ENCODE data around the gene PAQR7. TPM values are rescaled to one million over a fixed set of nuclear protein-coding genes. Genes with fewer than 3 reads are reported as not detected.

PAQR7 gene
- total RNA-seq, 1 donor: 9.8 TPM

GRCh38 chr1:25878690-25879089 lies 3.2 kb upstream of the PAQR7 start:
- peaks cover 10% of the 10 kb centered on the region for H3K4me1 ChIP-seq (ENCODE audit: insufficient read depth, low read length)
- no peaks in the 10 kb centered on the region for H3K36me3 ChIP-seq (ENCODE audit: insufficient read depth, low read length)
- H3K4me2 ChIP-seq (ENCODE audit: insufficient read depth, low read length): no peak overlapping the region
- H2AFZ ChIP-seq (ENCODE audit: low read length): no peak overlapping the region
- H3K4me3 ChIP-seq (ENCODE audit: insufficient read depth, low read length): no peak overlapping the region
- no peaks in the 10 kb centered on the region for H3K9me3 ChIP-seq (ENCODE audit: low read depth, low read length)
- no peaks in the 10 kb centered on the region for H4K20me1 ChIP-seq (ENCODE audit: insufficient read depth, low read length)
- H3K79me2 ChIP-seq (ENCODE audit: insufficient read depth, low read length): peaks cover 10% of the 10 kb centered on the region
- H3K27me3 ChIP-seq (ENCODE audit: insufficient read depth, low read length): no peaks in the 10 kb centered on the region
- no peak for DNase-seq (ENCODE audit: insufficient read length, low spot score, missing footprints)
- H3K27ac ChIP-seq (ENCODE audit: low read depth, low read length): no peak overlapping the region
- TF ChIP-seq CTCF (IDR thresholded peaks at IDR 0.05; ENCODE audit: extremely low read depth, low read depth, low read length): no peak

- no peak overlapping the region for H3K4me2 ChIP-seq (ENCODE audit: insufficient read depth, low read length)
- no peak for TF ChIP-seq CTCF (IDR thresholded peaks at IDR 0.05; ENCODE audit: extremely low read depth, low read depth, low read length)
- no peak overlapping the region for H2AFZ ChIP-seq (ENCODE audit: low read length)
- peaks cover 3% of the 10 kb centered on the region for H4K20me1 ChIP-seq (ENCODE audit: insufficient read depth, low read length)
- no peak overlapping the region for H3K4me3 ChIP-seq (ENCODE audit: insufficient read depth, low read length)
- H3K4me1 ChIP-seq (ENCODE audit: insufficient read depth, low read length): peaks cover 17% of the 10 kb centered on the region
- DNase-seq (ENCODE audit: insufficient read length, low spot score, missing footprints): no peak
- H3K9me3 ChIP-seq (ENCODE audit: low read depth, low read length): no peaks in the 10 kb centered on the region
- H3K36me3 ChIP-seq (ENCODE audit: insufficient read depth, low read length): no peaks in the 10 kb centered on the region
- peaks cover 25% of the 10 kb centered on the region for H3K79me2 ChIP-seq (ENCODE audit: insufficient read depth, low read length)
- H3K27ac ChIP-seq (ENCODE audit: low read depth, low read length): no peak overlapping the region
- H3K27me3 ChIP-seq (ENCODE audit: insufficient read depth, low read length): no peaks in the 10 kb centered on the region
These were observed 1.6 kb upstream of the PAQR7 start for GRCh38 chr1:25877155-25877554.

- Histone ChIP-seq H3K36me3 (ENCODE audit: insufficient read depth, low read length) (peaks cover 2% of the 10 kb centered on the region), H3K79me2 (ENCODE audit: insufficient read depth, low read length) (peaks cover 30% of the 10 kb centered on the region), H3K4me3 (ENCODE audit: insufficient read depth, low read length) (no peak overlapping the region), H3K4me1 (ENCODE audit: insufficient read depth, low read length) (peaks cover 17% of the 10 kb centered on the region), H3K9me3 (ENCODE audit: low read depth, low read length) (no peaks in the 10 kb centered on the region), H4K20me1 (ENCODE audit: insufficient read depth, low read length) (peaks cover 7% of the 10 kb centered on the region), H3K4me2 (ENCODE audit: insufficient read depth, low read length) (no peak overlapping the region), H2AFZ (ENCODE audit: low read length) (no peak overlapping the region), H3K27ac (ENCODE audit: low read depth, low read length) (no peak overlapping the region), H3K27me3 (ENCODE audit: insufficient read depth, low read length) (no peaks in the 10 kb centered on the region)
- no peak for TF ChIP-seq CTCF (IDR thresholded peaks at IDR 0.05; ENCODE audit: extremely low read depth, low read depth, low read length)
- no peak for DNase-seq (ENCODE audit: insufficient read length, low spot score, missing footprints)
These were observed 1.2 kb upstream of the PAQR7 start for GRCh38 chr1:25876693-25877077.

GRCh38 chr1:25875856-25876692 lies 566 bp upstream of the PAQR7 start:
- peaks cover 2% of the 10 kb centered on the region for H3K36me3 ChIP-seq (ENCODE audit: insufficient read depth, low read length)
- H3K27ac ChIP-seq (ENCODE audit: low read depth, low read length): no peak overlapping the region
- no peaks in the 10 kb centered on the region for H3K9me3 ChIP-seq (ENCODE audit: low read depth, low read length)
- no peaks in the 10 kb centered on the region for H3K27me3 ChIP-seq (ENCODE audit: insufficient read depth, low read length)
- peak overlapping the region; percentile 72 for H2AFZ ChIP-seq (ENCODE audit: low read length)
- peaks cover 32% of the 10 kb centered on the region for H3K79me2 ChIP-seq (ENCODE audit: insufficient read depth, low read length)
- H4K20me1 ChIP-seq (ENCODE audit: insufficient read depth, low read length): peaks cover 8% of the 10 kb centered on the region
- TF ChIP-seq CTCF (IDR thresholded peaks at IDR 0.05; ENCODE audit: extremely low read depth, low read depth, low read length): no peak
- H3K4me2 ChIP-seq (ENCODE audit: insufficient read depth, low read length): peak overlapping the region; percentile 79
- H3K4me3 ChIP-seq (ENCODE audit: insufficient read depth, low read length): peak overlapping the region; percentile 80
- peaks cover 17% of the 10 kb centered on the region for H3K4me1 ChIP-seq (ENCODE audit: insufficient read depth, low read length)
- DNase-seq (ENCODE audit: insufficient read length, low spot score, missing footprints): peak; percentile 68
